WTC11 (cell line): ENCODE measurements around the gene IL17RA.

Experiments used
- ATF2 ChIP-seq: sonication (generic); formaldehyde crosslinking; IDR thresholded peaks from 2 replicates; pipeline ENCODE4 v1.8.1; 2022; ENCODE audit warnings: low read depth, missing genetic modification reagents, borderline replicate concordance
- ATF3 ChIP-seq: sonication (generic); formaldehyde crosslinking; conservative IDR thresholded peaks from 2 replicates; pipeline ENCODE4 v1.8.1; 2022; ENCODE audit warnings: mild to moderate bottlenecking, missing genetic modification reagents
- CREB1 ChIP-seq: sonication (generic); formaldehyde crosslinking; IDR thresholded peaks from 2 replicates; pipeline ENCODE4 v1.8.0; 2023; ENCODE audit warnings: mild to moderate bottlenecking, missing genetic modification reagents
- CTCF ChIP-seq: fragments of 200-600 bp; IDR thresholded peaks from 2 replicates; pipeline ENCODE4 v1.8.0; 2022; ENCODE audit warnings: antibody characterized with exemption
- MAX ChIP-seq: sonication (generic); formaldehyde crosslinking; IDR thresholded peaks from 2 replicates; pipeline ENCODE4 v1.8.0; 2022; ENCODE audit warnings: mild to moderate bottlenecking, missing genetic modification reagents
- NR3C1 ChIP-seq: sonication (generic); formaldehyde crosslinking; conservative IDR thresholded peaks from 2 replicates; pipeline ENCODE4 v1.8.1; 2023; ENCODE audit warnings: low read depth, mild to moderate bottlenecking, missing genetic modification reagents

- no peak for TF ChIP-seq CREB1 (CRISPR knock-in tag)
- no peak for TF ChIP-seq CTCF
- no peak for TF ChIP-seq ATF2 (CRISPR knock-in tag)
- no peak for TF ChIP-seq NR3C1
- no peak for TF ChIP-seq MAX (CRISPR knock-in tag)
- no peak for TF ChIP-seq ATF3 (CRISPR knock-in tag)
These were observed 7.5 kb upstream of the IL17RA start for GRCh38 chr22:17077255-17077654.
